SK-N-SH (cell line): Measurements from ENCODE around the gene LMF1. TPM values are rescaled to one million over a fixed set of nuclear protein-coding genes. Genes with fewer than 3 reads are reported as not detected.
A peak's percentile ranks its signal among the peaks of the same experiment; 100 is the strongest.

Experiments
- CTCF ChIA-PET: fragments of 300-600, 350-600 bp; formaldehyde crosslinking; extraction: SDS; loops from one replicate; lab custom pipeline; 2021; lab: Yijun Ruan, JAX
- POLR2A ChIA-PET: fragments of 350-600 bp; sonication (Branson Sonifier 250); formaldehyde crosslinking; extraction: SDS; loops from one replicate; lab custom pipeline; 2020; ENCODE audit warnings: antibody characterized with exemption, inconsistent platforms; lab: Yijun Ruan, JAX
- DNase-seq: peaks from one replicate; pipeline ENCODE4 v3.0.0; 2012
- H2AFZ ChIP-seq: fragments of 200-600 bp; sonication (generic); 2 replicates; pipeline ENCODE4 v1.8.1; 2016; ENCODE audit warnings: antibody characterized with exemption, mild to moderate bottlenecking, low read depth
- H3F3A ChIP-seq: fragments of 200-600 bp; sonication (generic); replicated peaks from 2 replicates; pipeline ENCODE3; 2016; ENCODE audit warnings: antibody characterized with exemption, mild to moderate bottlenecking; ENCODE audit not compliant: insufficient read depth
- H3K27ac ChIP-seq, 2 experiments: fragments of 200-500 bp in 1 of 2; fragments of 200-600 bp in 1 of 2; sonication (Bioruptor generic) in 1 of 2; sonication (generic), shearing (Covaris generic) in 1 of 2; 2 replicates each; pipeline versions ENCODE4 v1.5.1 to v1.6.1; 2014 to 2016; ENCODE audit warnings: low read depth in 2 of 2, inconsistent platforms in 1 of 2, low read length in 1 of 2, mild to moderate bottlenecking in 1 of 2, mixed read lengths in 1 of 2
- H3K27me3 ChIP-seq: fragments of 200-600 bp; sonication (generic), shearing (Covaris generic); 2 replicates; pipeline ENCODE4 v1.6.1; 2016; ENCODE audit warnings: mixed run types; ENCODE audit not compliant: insufficient read depth
- H3K36me3 ChIP-seq, 2 experiments: fragments of 200-500 bp in 1 of 2; fragments of 200-600 bp in 1 of 2; sonication (Bioruptor generic) in 1 of 2; sonication (generic) in 1 of 2; replicated peaks in 1 of 2; 2 replicates each; pipeline versions ENCODE3 to v1.5.1; 2014 to 2016; ENCODE audit warnings: low read length in 1 of 2, mild to moderate bottlenecking in 1 of 2; ENCODE audit not compliant: insufficient read depth in 2 of 2, control insufficient read depth in 1 of 2
- H3K4me1 ChIP-seq, 2 experiments: fragments of 200-500 bp in 1 of 2; fragments of 200-600 bp in 1 of 2; sonication (Bioruptor generic) in 1 of 2; sonication (generic), shearing (Covaris generic) in 1 of 2; 2 replicates each; pipeline versions ENCODE4 v1.5.1 to v1.6.1; 2014 to 2016; ENCODE audit warnings: low read depth in 1 of 2, low read length in 1 of 2, mixed run types in 1 of 2; ENCODE audit not compliant: insufficient read depth in 2 of 2, control insufficient read depth in 1 of 2
- H3K4me2 ChIP-seq: fragments of 200-600 bp; sonication (generic), shearing (Covaris generic); 2 replicates; pipeline ENCODE4 v1.6.1; 2017; ENCODE audit warnings: mixed run types
- H3K4me3 ChIP-seq, 2 experiments: fragments of 200-500 bp in 1 of 2; fragments of 200-600 bp in 1 of 2; sonication (Bioruptor generic) in 1 of 2; sonication (generic), shearing (Covaris generic) in 1 of 2; 2 replicates each; pipeline versions ENCODE4 v1.5.1 to v1.8.1; 2014 to 2016; ENCODE audit warnings: low read depth in 2 of 2, inconsistent platforms in 1 of 2, low read length in 1 of 2, mild to moderate bottlenecking in 1 of 2, mixed read lengths in 1 of 2, moderate library complexity in 1 of 2
- H3K79me2 ChIP-seq: fragments of 200-600 bp; sonication (generic); 2 replicates; pipeline ENCODE4 v1.8.1; 2017; ENCODE audit warnings: mild to moderate bottlenecking; ENCODE audit not compliant: insufficient read depth
- H3K9ac ChIP-seq: fragments of 200-600 bp; sonication (generic); 2 replicates; pipeline ENCODE4 v1.6.1; 2017; ENCODE audit warnings: mixed run types
- H3K9me2 ChIP-seq: fragments of 200-600 bp; sonication (generic); 2 replicates; pipeline ENCODE4 v1.6.1; 2017; ENCODE audit warnings: mixed run types
- H3K9me3 ChIP-seq: fragments of 200-600 bp; sonication (generic); 2 replicates; pipeline ENCODE4 v1.6.1; 2017; ENCODE audit warnings: mixed run types, mild to moderate bottlenecking, moderate library complexity
- H4K20me1 ChIP-seq: fragments of 200-600 bp; sonication (generic); 2 replicates; pipeline ENCODE4 v1.6.1; 2017; ENCODE audit warnings: mild to moderate bottlenecking, mixed run types; ENCODE audit not compliant: insufficient read depth
- CHD2 ChIP-seq: fragments of 150-350 bp; IDR thresholded peaks from 2 replicates; pipeline ENCODE4 v1.6.1; 2018; ENCODE audit warnings: low read length; ENCODE audit not compliant: partially characterized antibody
- EP300 ChIP-seq, 2 experiments: IDR thresholded peaks; 2 replicates each; pipeline versions ENCODE4 v1.4.0 to v1.6.1; 2012; ENCODE audit warnings: borderline replicate concordance in 1 of 2, low read depth in 1 of 2, low read length in 1 of 2
- FOXM1 ChIP-seq: IDR thresholded peaks from 2 replicates; pipeline ENCODE4 v1.4.0; 2012; ENCODE audit warnings: low read depth, mild to moderate bottlenecking
- JUND ChIP-seq: IDR thresholded peaks from 2 replicates; pipeline ENCODE4 v1.4.0; 2012
- NRF1 ChIP-seq: IDR thresholded peaks from 2 replicates; pipeline ENCODE4 v1.6.1; 2012; ENCODE audit warnings: low read depth, mild to moderate bottlenecking, low read length
- RAD21 ChIP-seq: IDR thresholded peaks from 2 replicates; pipeline ENCODE4 v1.6.1; 2012; ENCODE audit warnings: mild to moderate bottlenecking, low read length
- RFX5 ChIP-seq: IDR thresholded peaks from 2 replicates; pipeline ENCODE4 v1.6.1; 2012; ENCODE audit warnings: mild to moderate bottlenecking, improper control_type of control experiment, low read length
- RXRA ChIP-seq: IDR thresholded peaks from 2 replicates; pipeline ENCODE4 v1.4.0; 2012; ENCODE audit warnings: low read depth, mild to moderate bottlenecking, borderline replicate concordance
- SMC3 ChIP-seq: IDR thresholded peaks from 2 replicates; pipeline ENCODE4 v1.6.1; 2012; ENCODE audit warnings: low read depth, low read length, improper control_type of control experiment
- TCF12 ChIP-seq: IDR thresholded peaks from 2 replicates; pipeline ENCODE4 v1.4.0; 2012
- YY1 ChIP-seq: IDR thresholded peaks from 2 replicates; pipeline ENCODE4 v1.4.0; 2012; ENCODE audit warnings: low read depth, mild to moderate bottlenecking
- ZBTB33 ChIP-seq: IDR thresholded peaks from 2 replicates; pipeline ENCODE4 v1.4.0; 2012; ENCODE audit warnings: low read depth, borderline replicate concordance
- WGBS: methylation state at CpG from one replicate; pipeline ENCODE4 v1.1.6; 2017; ENCODE audit warnings: low lambda C conversion rate; 5-methylcytosine and 5-hydroxymethylcytosine counted together
- polyA plus RNA-seq, 3 experiments: library from polyadenylated mRNA; depleted of rRNA; stranded (reverse); fragments of >200 nt; gene quantifications; 2 replicates each; pipeline ENCODE4 v1.2.3, GENCODE V29; 2012
- TF ChIP-seq, protein P1 (sequence below): IDR thresholded peaks from 2 replicates; pipeline ENCODE4 v1.4.0; 2012; ENCODE audit warnings: low read depth, borderline replicate concordance
- TF ChIP-seq, protein P2 (sequence below): IDR thresholded peaks from 2 replicates; pipeline ENCODE4 v1.4.0; 2012; ENCODE audit warnings: low read depth
- TF ChIP-seq, protein P3 (sequence below): IDR thresholded peaks from 2 replicates; pipeline ENCODE4; 2012

Gene LMF1
- polyA plus RNA-seq, 1 of the 3 experiments (the other 2 are of a cell fraction), result 5.7 TPM

DNA sequence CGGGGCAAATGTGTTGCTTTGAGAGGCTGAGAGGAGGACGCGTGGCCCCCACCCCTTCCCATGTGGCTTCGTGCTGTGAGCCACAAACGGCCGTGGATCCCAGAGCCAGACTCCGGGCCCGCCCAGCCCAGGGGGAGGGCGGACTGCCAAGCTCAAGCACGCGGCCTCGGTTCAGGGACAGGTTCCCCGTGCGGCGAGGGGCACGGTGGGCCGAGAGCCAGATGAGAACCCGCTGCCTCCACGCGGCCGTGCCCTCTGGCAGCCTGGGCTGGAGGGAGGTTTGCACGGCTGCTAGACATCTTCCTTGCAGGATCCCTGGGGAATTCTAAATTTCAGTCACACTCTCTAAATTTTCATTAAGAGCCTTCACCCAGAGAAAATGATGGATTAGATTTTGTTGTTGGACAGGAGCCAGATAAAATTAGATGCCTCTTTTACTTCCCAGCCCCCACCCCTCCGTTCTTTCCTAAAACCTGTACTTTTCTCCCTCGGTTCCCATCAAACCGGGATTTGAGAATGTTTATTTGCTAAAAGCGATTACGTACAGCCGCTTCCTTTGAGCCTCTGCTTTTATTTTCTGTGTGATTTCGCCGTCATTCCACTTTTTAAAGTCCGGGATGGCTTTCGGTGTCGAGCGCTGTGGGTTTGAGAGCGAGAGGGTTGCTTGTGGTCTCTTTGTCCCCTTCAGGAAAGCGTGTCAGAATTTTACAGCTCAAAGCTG, 145.3 kb downstream of the LMF1 start:
- POLR2A ChIA-PET, result no interaction called here
- H3K9me3 ChIP-seq, result no peaks in the 10 kb centered on the region
- peaks cover 0 to 5% of the 10 kb centered on the region in 2 experiments; a peak in 2 of 4 replicates for H3K4me1 ChIP-seq
- 52% methylated on average over 14 of the region's 36 CpGs for WGBS
- CTCF ChIA-PET, result interaction anchor here (0.6 to 2.7 kb wide), 2 partner anchors 181 to 232 kb away, joined by 3 to 9 read pairs; no protein-coding TSS in a partner anchor
- no peak overlapping the region for H3K9ac ChIP-seq
- TF ChIP-seq NRF1, result no peak
- TF ChIP-seq CHD2, result no peak
- no peak for TF ChIP-seq EP300 (IDR thresholded peaks at IDR 0.05; ENCODE audit: borderline replicate concordance in 1 of 2, low read depth in 1 of 2, low read length in 1 of 2)
- TF ChIP-seq FOXM1, result no peak
- TF ChIP-seq, all 33 proteins: peak for 0
- Histone ChIP-seq H3K79me2 (no peaks in the 10 kb centered on the region), H3K27me3 (peaks cover 44% of the 10 kb centered on the region; the same call in 1 of the 2 replicates), H3K27ac (no peak overlapping the region), H3F3A (no peaks in the 10 kb centered on the region), H3K4me2 (no peak overlapping the region), H2AFZ (0 out of 2 replicates have a peak overlapping the region, but pooled peaks have one; percentile 22), H4K20me1 (no peaks in the 10 kb centered on the region), H3K9me2 (no peaks in the 10 kb centered on the region), H3K36me3 (no peaks in the 10 kb centered on the region), H3K4me3 (no peak overlapping the region)
- peak; percentile 77 for DNase-seq

DNA sequence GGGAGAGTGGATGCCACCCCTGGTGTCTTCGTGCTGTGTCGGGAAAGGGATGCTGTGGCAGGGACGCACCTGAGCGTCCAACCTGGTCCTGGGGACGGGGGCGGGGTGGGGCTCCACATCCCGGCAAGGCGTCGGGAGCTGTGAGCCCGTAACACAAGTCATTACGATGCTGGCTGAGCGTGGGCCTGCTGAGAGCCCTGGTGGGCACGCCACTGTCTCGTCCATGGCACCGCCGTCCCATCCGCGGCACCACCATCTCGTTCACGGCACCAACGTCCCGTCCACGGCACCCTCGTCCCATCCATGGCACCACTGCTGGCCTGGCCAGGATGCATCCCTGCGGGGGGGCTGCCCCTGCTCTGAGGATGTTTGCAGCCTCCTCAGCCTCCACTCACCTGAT, 146.2 kb downstream of the LMF1 start:
- no peaks in the 10 kb centered on the region for H4K20me1 ChIP-seq
- H3F3A ChIP-seq, result no peaks in the 10 kb centered on the region
- no peaks in the 10 kb centered on the region for H3K36me3 ChIP-seq
- H3K79me2 ChIP-seq, result no peaks in the 10 kb centered on the region
- no peak overlapping the region for H3K27ac ChIP-seq
- H3K4me2 ChIP-seq, result no peak overlapping the region
- POLR2A ChIA-PET, result no interaction called here
- CTCF ChIA-PET, result interaction anchor here (2.7 kb wide), 1 partner anchor 233 kb away, joined by 9 read pairs; no protein-coding TSS in a partner anchor
- H3K9me3 ChIP-seq, result no peaks in the 10 kb centered on the region
- peaks cover 0 to 5% of the 10 kb centered on the region in 2 experiments; a peak in 2 of 4 replicates for H3K4me1 ChIP-seq
- H3K9me2 ChIP-seq, result no peaks in the 10 kb centered on the region
- no peak overlapping the region for H3K4me3 ChIP-seq
- H3K27me3 ChIP-seq, result peaks cover 48% of the 10 kb centered on the region
- no peak for TF ChIP-seq RFX5
- TF ChIP-seq YY1, result no peak
- no peak for TF ChIP-seq TCF12
- TF ChIP-seq ZBTB33, result no peak
- 77% methylated on average over 12 of the region's 25 CpGs for WGBS
- H2AFZ ChIP-seq, result no peak overlapping the region
- no peak for DNase-seq
- H3K9ac ChIP-seq, result no peak overlapping the region

GRCh38 chr16:824194-824593, 146.6 kb downstream of the LMF1 start:
- Histone ChIP-seq H3K79me2 (no peaks in the 10 kb centered on the region), H3K4me1 (peaks cover 0 to 5% of the 10 kb centered on the region in 2 experiments; a peak in 2 of 4 replicates), H2AFZ (no peak overlapping the region), H3K27ac (no peak overlapping the region), H3K27me3 (peaks cover 51% of the 10 kb centered on the region), H3K36me3 (no peaks in the 10 kb centered on the region), H3F3A (no peaks in the 10 kb centered on the region), H3K9me3 (no peaks in the 10 kb centered on the region), H3K9ac (no peak overlapping the region), H3K4me3 (no peak overlapping the region), H4K20me1 (no peaks in the 10 kb centered on the region), H3K9me2 (no peaks in the 10 kb centered on the region), H3K4me2 (no peak overlapping the region)
- DNase-seq, result no peak
- POLR2A ChIA-PET, result no interaction called here
- CTCF ChIA-PET, result interaction anchor here (2.7 kb wide), 1 partner anchor 234 kb away, joined by 9 read pairs; no protein-coding TSS in a partner anchor
- WGBS, result 71% methylated on average over 11 of the region's 22 CpGs
- TF ChIP-seq SMC3 (no peak), JUND (no peak), RFX5 (no peak), FOXM1 (no peak), RAD21 (no peak), ZBTB33 (no peak), RXRA (no peak)
- TF ChIP-seq, protein P1, sequence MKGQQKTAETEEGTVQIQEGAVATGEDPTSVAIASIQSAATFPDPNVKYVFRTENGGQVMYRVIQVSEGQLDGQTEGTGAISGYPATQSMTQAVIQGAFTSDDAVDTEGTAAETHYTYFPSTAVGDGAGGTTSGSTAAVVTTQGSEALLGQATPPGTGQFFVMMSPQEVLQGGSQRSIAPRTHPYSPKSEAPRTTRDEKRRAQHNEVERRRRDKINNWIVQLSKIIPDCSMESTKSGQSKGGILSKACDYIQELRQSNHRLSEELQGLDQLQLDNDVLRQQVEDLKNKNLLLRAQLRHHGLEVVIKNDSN, result no peak
- TF ChIP-seq, protein P2, sequence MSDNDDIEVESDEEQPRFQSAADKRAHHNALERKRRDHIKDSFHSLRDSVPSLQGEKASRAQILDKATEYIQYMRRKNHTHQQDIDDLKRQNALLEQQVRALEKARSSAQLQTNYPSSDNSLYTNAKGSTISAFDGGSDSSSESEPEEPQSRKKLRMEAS, result no peak
- TF ChIP-seq, protein P3, sequence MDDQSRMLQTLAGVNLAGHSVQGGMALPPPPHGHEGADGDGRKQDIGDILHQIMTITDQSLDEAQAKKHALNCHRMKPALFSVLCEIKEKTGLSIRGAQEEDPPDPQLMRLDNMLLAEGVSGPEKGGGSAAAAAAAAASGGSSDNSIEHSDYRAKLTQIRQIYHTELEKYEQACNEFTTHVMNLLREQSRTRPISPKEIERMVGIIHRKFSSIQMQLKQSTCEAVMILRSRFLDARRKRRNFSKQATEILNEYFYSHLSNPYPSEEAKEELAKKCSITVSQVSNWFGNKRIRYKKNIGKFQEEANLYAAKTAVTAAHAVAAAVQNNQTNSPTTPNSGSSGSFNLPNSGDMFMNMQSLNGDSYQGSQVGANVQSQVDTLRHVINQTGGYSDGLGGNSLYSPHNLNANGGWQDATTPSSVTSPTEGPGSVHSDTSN, result no peak
